ENCODE results near the gene GFPT1.

The GFPT1 gene

GRCh38 chr2:69411120-69411519, 24.1 kb upstream of the GFPT1 start:
- ChIA-PET POLR2A (interaction anchor here (0.6 to 1.7 kb wide), 2 partner anchors 18 to 26 kb away, joined by 3 to 4 read pairs; partner anchors contain the start of gene NFU1), CTCF (interaction anchor here (0.6 to 0.7 kb wide), 2 partner anchors 112 to 306 kb away, joined by 3 read pairs; no protein-coding TSS in a partner anchor)
- Histone ChIP-seq H3K27ac (ENCODE audit: extremely low read depth, low read depth, low read length) (no peak overlapping the region), H3K4me3 (ENCODE audit: low read depth, low read length) (no peak overlapping the region), H3K9me3 (ENCODE audit: control insufficient read depth, insufficient read depth, low read depth, low read length) (no peaks in the 10 kb centered on the region), H3K36me3 (ENCODE audit: control insufficient read depth in 2 of 2, insufficient read depth in 1 of 2, low read length in 2 of 2) (peaks cover 41 to 43% of the 10 kb centered on the region in 2 experiments), H3K4me1 (ENCODE audit: control insufficient read depth, insufficient read depth, low read length) (no peaks in the 10 kb centered on the region)
- TF ChIP-seq ZNF501 (tag by site-specific recombination; IDR thresholded peaks at IDR 0.05): no peak
- TF ChIP-seq, protein P1, sequence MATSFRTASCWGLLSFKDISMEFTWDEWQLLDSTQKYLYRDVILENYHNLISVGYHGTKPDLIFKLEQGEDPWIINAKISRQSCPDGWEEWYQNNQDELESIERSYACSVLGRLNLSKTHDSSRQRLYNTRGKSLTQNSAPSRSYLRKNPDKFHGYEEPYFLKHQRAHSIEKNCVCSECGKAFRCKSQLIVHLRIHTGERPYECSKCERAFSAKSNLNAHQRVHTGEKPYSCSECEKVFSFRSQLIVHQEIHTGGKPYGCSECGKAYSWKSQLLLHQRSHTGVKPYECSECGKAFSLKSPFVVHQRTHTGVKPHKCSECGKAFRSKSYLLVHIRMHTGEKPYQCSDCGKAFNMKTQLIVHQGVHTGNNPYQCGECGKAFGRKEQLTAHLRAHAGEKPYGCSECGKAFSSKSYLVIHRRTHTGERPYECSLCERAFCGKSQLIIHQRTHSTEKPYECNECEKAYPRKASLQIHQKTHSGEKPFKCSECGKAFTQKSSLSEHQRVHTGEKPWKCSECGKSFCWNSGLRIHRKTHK (tag by site-specific recombination; IDR thresholded peaks at IDR 0.05): no peak
- TF ChIP-seq REPIN1 (tag by site-specific recombination; IDR thresholded peaks at IDR 0.05; ENCODE audit: low read depth): no peak
- TF ChIP-seq KLF16 (tag by site-specific recombination; IDR thresholded peaks at IDR 0.05): no peak
- TF ChIP-seq, protein P2, sequence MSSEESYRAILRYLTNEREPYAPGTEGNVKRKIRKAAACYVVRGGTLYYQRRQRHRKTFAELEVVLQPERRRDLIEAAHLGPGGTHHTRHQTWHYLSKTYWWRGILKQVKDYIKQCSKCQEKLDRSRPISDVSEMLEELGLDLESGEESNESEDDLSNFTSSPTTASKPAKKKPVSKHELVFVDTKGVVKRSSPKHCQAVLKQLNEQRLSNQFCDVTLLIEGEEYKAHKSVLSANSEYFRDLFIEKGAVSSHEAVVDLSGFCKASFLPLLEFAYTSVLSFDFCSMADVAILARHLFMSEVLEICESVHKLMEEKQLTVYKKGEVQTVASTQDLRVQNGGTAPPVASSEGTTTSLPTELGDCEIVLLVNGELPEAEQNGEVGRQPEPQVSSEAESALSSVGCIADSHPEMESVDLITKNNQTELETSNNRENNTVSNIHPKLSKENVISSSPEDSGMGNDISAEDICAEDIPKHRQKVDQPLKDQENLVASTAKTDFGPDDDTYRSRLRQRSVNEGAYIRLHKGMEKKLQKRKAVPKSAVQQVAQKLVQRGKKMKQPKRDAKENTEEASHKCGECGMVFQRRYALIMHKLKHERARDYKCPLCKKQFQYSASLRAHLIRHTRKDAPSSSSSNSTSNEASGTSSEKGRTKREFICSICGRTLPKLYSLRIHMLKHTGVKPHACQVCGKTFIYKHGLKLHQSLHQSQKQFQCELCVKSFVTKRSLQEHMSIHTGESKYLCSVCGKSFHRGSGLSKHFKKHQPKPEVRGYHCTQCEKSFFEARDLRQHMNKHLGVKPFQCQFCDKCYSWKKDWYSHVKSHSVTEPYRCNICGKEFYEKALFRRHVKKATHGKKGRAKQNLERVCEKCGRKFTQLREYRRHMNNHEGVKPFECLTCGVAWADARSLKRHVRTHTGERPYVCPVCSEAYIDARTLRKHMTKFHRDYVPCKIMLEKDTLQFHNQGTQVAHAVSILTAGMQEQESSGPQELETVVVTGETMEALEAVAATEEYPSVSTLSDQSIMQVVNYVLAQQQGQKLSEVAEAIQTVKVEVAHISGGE (tag by site-specific recombination; conservative IDR thresholded peaks at IDR 0.05; ENCODE audit: low read depth): no peak

GRCh38 chr2:69405306-69405705, 18.3 kb upstream of the GFPT1 start:
- CTCF ChIA-PET: no interaction called here
- Histone ChIP-seq H3K4me3 (ENCODE audit: low read depth, low read length) (no peak overlapping the region), H3K4me1 (ENCODE audit: control insufficient read depth, insufficient read depth, low read length) (no peaks in the 10 kb centered on the region), H3K36me3 (ENCODE audit: control insufficient read depth in 2 of 2, insufficient read depth in 1 of 2, low read length in 2 of 2) (peaks cover 46 to 49% of the 10 kb centered on the region in 2 experiments), H3K27ac (ENCODE audit: extremely low read depth, low read depth, low read length) (no peak overlapping the region), H3K9me3 (ENCODE audit: control insufficient read depth, insufficient read depth, low read depth, low read length) (no peaks in the 10 kb centered on the region)
- TF ChIP-seq ZNF184 (tag by site-specific recombination; IDR thresholded peaks at IDR 0.05): no peak
- POLR2A ChIA-PET: no interaction called here

- peaks cover 41 to 51% of the 10 kb centered on the region in 2 experiments for H3K36me3 ChIP-seq (ENCODE audit: control insufficient read depth in 2 of 2, insufficient read depth in 1 of 2, low read length in 2 of 2)
- no peaks in the 10 kb centered on the region for H3K4me1 ChIP-seq (ENCODE audit: control insufficient read depth, insufficient read depth, low read length)
- POLR2A ChIA-PET: no interaction called here
- CTCF ChIA-PET: interaction anchor here (1.0 kb wide), 1 partner anchor 25 kb away, joined by 3 read pairs; no protein-coding TSS in a partner anchor
- no peak for TF ChIP-seq SCRT1 (tag by site-specific recombination; IDR thresholded peaks at IDR 0.05; ENCODE audit: borderline replicate concordance)
- no peak for TF ChIP-seq ZNF623 (tag by site-specific recombination; IDR thresholded peaks at IDR 0.05)
- no peak for TF ChIP-seq ZFHX2 (tag by site-specific recombination; conservative IDR thresholded peaks at IDR 0.05)
- TF ChIP-seq ZNF214 (tag by site-specific recombination; IDR thresholded peaks at IDR 0.05; ENCODE audit: borderline replicate concordance): no peak
- TF ChIP-seq ZNF600 (tag by site-specific recombination; IDR thresholded peaks at IDR 0.05): no peak
- no peak for TF ChIP-seq ZNF416 (tag by site-specific recombination; IDR thresholded peaks at IDR 0.05)
- no peak for TF ChIP-seq ZNF146 (tag by site-specific recombination; IDR thresholded peaks at IDR 0.05)
- TF ChIP-seq ZBTB49 (tag by site-specific recombination; IDR thresholded peaks at IDR 0.05; ENCODE audit: low read depth): no peak
- no peak for TF ChIP-seq ZNF626 (tag by site-specific recombination; IDR thresholded peaks at IDR 0.05)
- no peak for TF ChIP-seq RBAK (tag by site-specific recombination; IDR thresholded peaks at IDR 0.05)
- TF ChIP-seq ZNF335 (tag by site-specific recombination; conservative IDR thresholded peaks at IDR 0.05): no peak
- TF ChIP-seq ATF2 (tag by site-specific recombination; IDR thresholded peaks at IDR 0.05; ENCODE audit: low read depth): no peak
- no peak for TF ChIP-seq KLF1 (tag by site-specific recombination; IDR thresholded peaks at IDR 0.05)
- no peak for TF ChIP-seq ZSCAN30 (tag by site-specific recombination; IDR thresholded peaks at IDR 0.05)
- TF ChIP-seq ZFP37 (tag by site-specific recombination; IDR thresholded peaks at IDR 0.05): no peak
- no peaks in the 10 kb centered on the region for H3K9me3 ChIP-seq (ENCODE audit: control insufficient read depth, insufficient read depth, low read depth, low read length)
- H3K27ac ChIP-seq (ENCODE audit: extremely low read depth, low read depth, low read length): no peak overlapping the region
- no peak overlapping the region for H3K4me3 ChIP-seq (ENCODE audit: low read depth, low read length)
Observed at GRCh38 chr2:69400121-69400520, 13.1 kb upstream of the GFPT1 start.

All from HEK293 (cell line).